HCT116 (cell line): ENCODE measurements around the gene IL31RA. TPM values are rescaled to one million over a fixed set of nuclear protein-coding genes. Genes with fewer than 3 reads are reported as not detected.

Source experiments
- ATAC-seq: fragments of 200-7000 bp; cut with Tn5 transposase; 2 replicates; pipeline ENCODE4 v1.9.1; 2020; ENCODE audit warnings: mild to moderate bottlenecking, moderate library complexity
- BruUV-seq: library from RNA; stranded (reverse); fragments of 400-500 nt; replicated peaks from 2 replicates; lab custom pipeline; 2021; lab: Mats Ljungman, UMichigan
- CTCF ChIA-PET: fragments of 300-600 bp; sonication (Branson Sonifier 250); formaldehyde crosslinking; loops from one replicate; lab custom pipeline; 2021; ENCODE audit warnings: antibody characterized with exemption; lab: Charles Lee
- POLR2A ChIA-PET: fragments of 300-600, 350-600 bp; sonication (Branson Sonifier 250); formaldehyde crosslinking; loops from one replicate; lab custom pipeline; 2021; ENCODE audit warnings: antibody characterized with exemption; lab: Charles Lee
- RAD21 ChIA-PET, 2 experiments: fragments of 300-600 bp; sonication (Branson Sonifier 250); formaldehyde crosslinking; loops; one replicate each; lab custom pipeline; 2023; ENCODE audit warnings: low total read pairs in 2 of 2; ENCODE audit not compliant: uncharacterized antibody in 2 of 2, unreplicated experiment in 2 of 2, low non-redundant PET in 1 of 2; lab: Charles Lee
- DNase-seq: peaks from one replicate; pipeline ENCODE4 v3.0.0-alpha.2; 2010; ENCODE audit warnings: low read depth, low spot score
- H2AFZ ChIP-seq: fragments of 200-600 bp; shearing (Covaris generic), sonication (generic); 2 replicates; pipeline ENCODE4 v1.6.1; 2017; ENCODE audit warnings: low read depth, mixed run types, mixed read lengths, antibody characterized with exemption, low read length; ENCODE audit not compliant: poor library complexity, severe bottlenecking
- H3K27ac ChIP-seq: 2 replicates; pipeline ENCODE4 v1.5.1; 2012; ENCODE audit warnings: low read depth, low read length
- H3K27me3 ChIP-seq: fragments of 200-600 bp; sonication (generic); 2 replicates; pipeline ENCODE4 v1.6.1; 2016; ENCODE audit warnings: mixed run types, low read length, mixed read lengths; ENCODE audit not compliant: insufficient read depth
- H3K36me3 ChIP-seq, 2 experiments: fragments of 200-500 bp in 1 of 2; fragments of 200-600 bp in 1 of 2; sonication (Bioruptor generic) in 1 of 2; sonication (generic) in 1 of 2; 2 replicates each; pipeline versions ENCODE4 v1.5.1 to v1.6.1; 2014 to 2016; ENCODE audit warnings: low read length in 2 of 2, inconsistent platforms in 1 of 2, mixed read lengths in 1 of 2, mixed run types in 1 of 2; ENCODE audit not compliant: insufficient read depth in 2 of 2, control insufficient read depth in 1 of 2
- H3K4me1 ChIP-seq, 2 experiments: fragments of 200-600 bp in 1 of 2; sonication (generic) in 1 of 2; 2 replicates each; pipeline versions ENCODE4 v1.5.1 to v1.6.1; 2012 to 2017; ENCODE audit warnings: low read length in 2 of 2, inconsistent platforms in 1 of 2, mild to moderate bottlenecking in 1 of 2, mixed read lengths in 1 of 2, mixed run types in 1 of 2, moderate library complexity in 1 of 2; ENCODE audit not compliant: insufficient read depth in 2 of 2, control insufficient read depth in 1 of 2
- H3K4me2 ChIP-seq: fragments of 200-600 bp; sonication (generic); 2 replicates; pipeline ENCODE4 v1.6.1; 2017; ENCODE audit warnings: mixed run types, low read length, mixed read lengths
- H3K4me3 ChIP-seq, 2 experiments: fragments of 200-600 bp in 1 of 2; sonication (generic) in 1 of 2; replicated peaks in 1 of 2; 2 replicates each; pipeline ENCODE4 v1.5.1; 2011 to 2016; ENCODE audit warnings: low read length in 2 of 2, control low read depth in 1 of 2, low read depth in 1 of 2, mild to moderate bottlenecking in 1 of 2, mixed read lengths in 1 of 2, mixed run types in 1 of 2
- H3K79me2 ChIP-seq: fragments of 200-600 bp; sonication (generic); 2 replicates; pipeline ENCODE4 v1.6.1; 2017; ENCODE audit warnings: mild to moderate bottlenecking, mixed run types, low read length, moderate library complexity, mixed read lengths; ENCODE audit not compliant: insufficient read depth
- H3K9ac ChIP-seq: fragments of 200-600 bp; sonication (generic); 2 replicates; pipeline ENCODE4 v1.6.1; 2016; ENCODE audit warnings: low read length, mixed read lengths
- H3K9me2 ChIP-seq: fragments of 200-600 bp; sonication (generic), shearing (Covaris generic); 2 replicates; pipeline ENCODE4 v1.6.1; 2017; ENCODE audit warnings: mixed run types, mild to moderate bottlenecking, moderate library complexity; ENCODE audit not compliant: insufficient read depth
- H3K9me3 ChIP-seq, 2 experiments: fragments of 200-500 bp in 1 of 2; fragments of 200-600 bp in 1 of 2; sonication (Bioruptor generic) in 1 of 2; sonication (generic) in 1 of 2; 2 replicates each; pipeline ENCODE4 v1.6.1; 2014 to 2017; ENCODE audit warnings: low read length in 2 of 2, mixed read lengths in 2 of 2, inconsistent platforms in 1 of 2, low read depth in 1 of 2, mild to moderate bottlenecking in 1 of 2, mixed run types in 1 of 2, moderate library complexity in 1 of 2; ENCODE audit not compliant: control insufficient read depth in 1 of 2, insufficient read depth in 1 of 2
- H4K20me1 ChIP-seq: fragments of 200-600 bp; sonication (generic), shearing (Covaris generic); 2 replicates; pipeline ENCODE4 v1.6.1; 2017; ENCODE audit warnings: mixed run types, mild to moderate bottlenecking, moderate library complexity; ENCODE audit not compliant: insufficient read depth
- CEBPB ChIP-seq: IDR thresholded peaks from 2 replicates; pipeline ENCODE4 v1.6.1; 2012; ENCODE audit warnings: low read depth
- CTCF ChIP-seq, 3 experiments: fragments of 200-600 bp in 1 of 3; sonication (generic) in 1 of 3; IDR thresholded peaks in 2 of 3; conservative IDR thresholded peaks in 1 of 3; 2 replicates each; pipeline ENCODE4 v1.5.1; 2012 to 2017; ENCODE audit warnings: low read depth in 2 of 3, low read length in 2 of 3, antibody characterized with exemption in 1 of 3, borderline replicate concordance in 1 of 3, control low read depth in 1 of 3, mild to moderate bottlenecking in 1 of 3, mixed read lengths in 1 of 3, mixed run types in 1 of 3, moderate library complexity in 1 of 3; ENCODE audit not compliant: insufficient read depth in 1 of 3
- EZH2phosphoT487 ChIP-seq: fragments of 200-600 bp; IDR thresholded peaks from 2 replicates; pipeline ENCODE4 v1.6.1; 2018; ENCODE audit warnings: antibody characterized with exemption, borderline replicate concordance
- FOSL1 ChIP-seq: IDR thresholded peaks from 2 replicates; pipeline ENCODE4 v1.6.1; 2012; ENCODE audit warnings: low read depth
- MAX ChIP-seq: IDR thresholded peaks from 2 replicates; pipeline ENCODE4 v1.6.1; 2012
- POLR2A ChIP-seq: IDR thresholded peaks from 2 replicates; pipeline ENCODE4 v1.7.0; 2011; ENCODE audit warnings: borderline replicate concordance; ENCODE audit not compliant: insufficient read depth, insufficient read length; ENCODE audit errors: extremely low read depth
- RAD21 ChIP-seq: IDR thresholded peaks from 2 replicates; pipeline ENCODE4 v1.6.1; 2012; ENCODE audit warnings: low read depth, mild to moderate bottlenecking
- SIN3A ChIP-seq: IDR thresholded peaks from 2 replicates; pipeline ENCODE4 v1.6.1; 2012; ENCODE audit warnings: low read depth
- SP1 ChIP-seq: IDR thresholded peaks from 2 replicates; pipeline ENCODE4 v1.6.1; 2012; ENCODE audit warnings: low read depth
- YY1 ChIP-seq: IDR thresholded peaks from 2 replicates; pipeline ENCODE4 v1.6.1; 2011; ENCODE audit warnings: low read length, low read depth, moderate library complexity, mild to moderate bottlenecking; ENCODE audit not compliant: insufficient replicate concordance; ENCODE audit errors: extremely low read depth
- ZBTB33 ChIP-seq: IDR thresholded peaks from 2 replicates; pipeline ENCODE4 v1.6.1; 2011; ENCODE audit warnings: mild to moderate bottlenecking, low read length, moderate library complexity; ENCODE audit not compliant: insufficient replicate concordance; ENCODE audit errors: extremely low read depth
- ZFX ChIP-seq: fragments of 450-650 bp; IDR thresholded peaks from 2 replicates; pipeline ENCODE4 v1.6.1; 2017
- ZNF274 ChIP-seq: fragments of 200-500 bp; sonication (Bioruptor generic); IDR thresholded peaks from 2 replicates; pipeline ENCODE4 v1.6.1; 2014; ENCODE audit warnings: mild to moderate bottlenecking, low read depth, low read length, inconsistent platforms
- intact Hi-C: fragments of 100-400 bp; cut with micrococcal nuclease; formaldehyde crosslinking; loops from 2 replicates; pipeline ENCODE4 v1.10.0; 2022
- total RNA-seq: library from RNA; stranded (reverse); gene quantifications from one replicate; pipeline ENCODE4 v1.2.1, GENCODE V29; 2021; ENCODE audit not compliant: unreplicated experiment

IL31RA gene
- total RNA-seq, 1 experiment from 2014 or later: 0.59 TPM

- ChIA-PET POLR2A (no interaction called here), CTCF (no interaction called here), RAD21 (no interaction called here)
- H3K27ac ChIP-seq: no peak overlapping the region
- no peaks in the 10 kb centered on the region for H3K9me2 ChIP-seq
- no TSS peak for BruUV-seq
- H3K9me3 ChIP-seq: no peaks in the 10 kb centered on the region
- H4K20me1 ChIP-seq: no peaks in the 10 kb centered on the region
- intact Hi-C loops: no loop called here
- no peak overlapping the region for H3K9ac ChIP-seq
- H3K36me3 ChIP-seq: no peaks in the 10 kb centered on the region
- DNase-seq (no peak), ATAC-seq (no peak)
- H3K79me2 ChIP-seq: no peaks in the 10 kb centered on the region
- 0 out of 4 replicates have a peak, but pooled peaks cover 0 to 3% of the 10 kb centered on the region in 2 experiments for H3K4me1 ChIP-seq
- no peak overlapping the region for H2AFZ ChIP-seq
- no peaks in the 10 kb centered on the region for H3K27me3 ChIP-seq
- no peak overlapping the region for H3K4me2 ChIP-seq
- no peak overlapping the region for H3K4me3 ChIP-seq
- TF ChIP-seq CEBPB (no peak), ZFX (no peak), SIN3A (no peak), EZH2phosphoT487 (no peak), YY1 (no peak), ZNF274 (no peak), ZBTB33 (no peak), POLR2A (no peak), RAD21 (no peak), CTCF (IDR thresholded peaks at IDR 0.05 in 2 of 3, conservative IDR thresholded peaks at IDR 0.05 in 1 of 3; ENCODE audit: borderline replicate concordance in 1 of 3, insufficient read depth in 1 of 3, low read depth in 2 of 3, low read length in 2 of 3) (no peak), SP1 (no peak), MAX (no peak), FOSL1 (no peak)
Observed at GRCh38 chr5:55914971-55915370, 63.8 kb downstream of the IL31RA start.
